Omental fat pad (tissue), 4 donors: Measurements from ENCODE around the gene SSTR1. TPM values are rescaled to one million over a fixed set of nuclear protein-coding genes. Genes with fewer than 3 reads are reported as not detected.

Source experiments
- ATAC-seq: fragments of 150-250 bp; one replicate; pipeline ENCODE4 v1.9.1; 2016; ENCODE audit warnings: mild to moderate bottlenecking, moderate library complexity; ENCODE audit not compliant: low FRiP score
- DNase-seq: peaks from one replicate; pipeline ENCODE4 v3.0.0-alpha.2; 2019; ENCODE audit warnings: low spot score
- total RNA-seq, 4 donors: library from RNA; depleted of rRNA; stranded (reverse); fragments of >200 nt; gene quantifications; one replicate each; pipeline ENCODE4 v1.1.0, GENCODE V29; 2016
- TF ChIP-seq, protein P1 (sequence below), 3 donors: fragments of 450-650 bp; IDR thresholded peaks; one replicate each; pipeline ENCODE4 v1.5.1; 2016 to 2017; ENCODE audit warnings: antibody characterized with exemption in 3 of 3, mild to moderate bottlenecking in 3 of 3, moderate library complexity in 2 of 3

Gene SSTR1
- total RNA-seq, 4 donors from 2014 or later: 0.19 to 1.4 (median 0.55) TPM

DNA sequence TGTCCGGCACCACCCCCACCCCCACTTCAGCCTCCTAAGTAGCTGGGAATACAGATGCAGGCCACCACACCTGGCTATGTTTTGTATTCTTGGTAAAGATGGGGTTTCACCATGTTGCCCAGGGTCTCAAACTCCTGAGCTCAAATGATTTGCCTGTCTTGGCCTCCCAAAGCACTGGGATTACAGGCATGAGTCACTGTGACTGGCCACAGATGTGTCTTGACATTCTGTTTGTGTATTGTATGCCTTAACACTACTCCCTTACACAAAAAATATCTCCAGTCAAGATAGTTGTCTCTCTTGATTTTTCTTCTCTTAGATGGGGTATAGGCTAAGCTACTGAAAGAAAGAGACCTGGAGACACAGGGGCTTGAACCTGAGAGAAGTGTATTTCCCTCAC, 30.6 kb downstream of the SSTR1 start:
- TF ChIP-seq, protein P1, sequence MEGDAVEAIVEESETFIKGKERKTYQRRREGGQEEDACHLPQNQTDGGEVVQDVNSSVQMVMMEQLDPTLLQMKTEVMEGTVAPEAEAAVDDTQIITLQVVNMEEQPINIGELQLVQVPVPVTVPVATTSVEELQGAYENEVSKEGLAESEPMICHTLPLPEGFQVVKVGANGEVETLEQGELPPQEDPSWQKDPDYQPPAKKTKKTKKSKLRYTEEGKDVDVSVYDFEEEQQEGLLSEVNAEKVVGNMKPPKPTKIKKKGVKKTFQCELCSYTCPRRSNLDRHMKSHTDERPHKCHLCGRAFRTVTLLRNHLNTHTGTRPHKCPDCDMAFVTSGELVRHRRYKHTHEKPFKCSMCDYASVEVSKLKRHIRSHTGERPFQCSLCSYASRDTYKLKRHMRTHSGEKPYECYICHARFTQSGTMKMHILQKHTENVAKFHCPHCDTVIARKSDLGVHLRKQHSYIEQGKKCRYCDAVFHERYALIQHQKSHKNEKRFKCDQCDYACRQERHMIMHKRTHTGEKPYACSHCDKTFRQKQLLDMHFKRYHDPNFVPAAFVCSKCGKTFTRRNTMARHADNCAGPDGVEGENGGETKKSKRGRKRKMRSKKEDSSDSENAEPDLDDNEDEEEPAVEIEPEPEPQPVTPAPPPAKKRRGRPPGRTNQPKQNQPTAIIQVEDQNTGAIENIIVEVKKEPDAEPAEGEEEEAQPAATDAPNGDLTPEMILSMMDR (IDR thresholded peaks at IDR 0.05): no peak
- DNase-seq: no peak
- no peak for ATAC-seq

DNA sequence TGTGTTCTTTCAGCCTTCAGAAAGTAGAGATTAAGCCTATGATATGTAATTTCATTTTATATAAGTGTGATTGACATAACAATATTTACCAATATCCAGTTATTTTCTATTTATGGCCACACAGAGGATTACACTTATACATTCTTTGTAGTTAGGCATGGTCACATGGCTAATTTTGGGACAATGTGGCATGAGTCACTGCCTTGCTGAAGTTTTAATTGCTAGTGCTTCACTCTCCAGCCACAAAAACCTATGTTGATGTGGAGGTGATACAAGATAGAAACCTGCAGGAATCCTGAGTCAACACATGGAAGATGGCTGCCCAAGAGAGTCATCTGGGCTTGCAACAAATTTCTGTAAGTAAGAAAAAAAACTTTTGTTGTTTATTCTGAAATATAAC, 31.2 kb downstream of the SSTR1 start:
- ATAC-seq (no peak), DNase-seq (no peak)
- TF ChIP-seq, protein P1 (IDR thresholded peaks at IDR 0.05): no peak

DNA sequence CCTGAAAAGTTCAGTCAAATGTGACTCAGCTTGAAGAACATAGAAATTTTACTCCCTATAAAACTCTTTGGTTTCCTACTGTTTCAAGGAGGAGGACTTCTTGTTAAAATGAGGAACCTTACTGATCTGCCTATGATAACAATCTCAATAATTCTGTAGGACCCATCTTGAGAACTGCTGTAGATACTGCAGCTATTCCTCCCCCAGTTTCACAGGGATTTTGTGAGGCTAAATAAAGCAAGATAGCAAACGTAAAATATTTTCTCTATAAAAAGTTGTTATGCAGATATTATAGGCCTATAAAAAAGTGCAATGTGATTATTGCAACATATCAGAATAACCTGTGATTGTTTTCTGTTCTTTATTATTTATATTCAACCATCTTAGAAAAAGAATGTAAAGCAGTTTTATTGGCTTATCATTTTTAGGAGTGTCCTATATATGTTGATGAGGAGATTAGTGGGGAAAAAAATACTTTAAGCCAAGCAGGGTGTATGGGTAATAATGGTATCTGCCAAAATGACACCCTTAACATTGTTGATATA, 36.1 kb downstream of the SSTR1 start:
- DNase-seq: no peak
- no peak for ATAC-seq
- TF ChIP-seq, protein P1 (IDR thresholded peaks at IDR 0.05): no peak

DNA sequence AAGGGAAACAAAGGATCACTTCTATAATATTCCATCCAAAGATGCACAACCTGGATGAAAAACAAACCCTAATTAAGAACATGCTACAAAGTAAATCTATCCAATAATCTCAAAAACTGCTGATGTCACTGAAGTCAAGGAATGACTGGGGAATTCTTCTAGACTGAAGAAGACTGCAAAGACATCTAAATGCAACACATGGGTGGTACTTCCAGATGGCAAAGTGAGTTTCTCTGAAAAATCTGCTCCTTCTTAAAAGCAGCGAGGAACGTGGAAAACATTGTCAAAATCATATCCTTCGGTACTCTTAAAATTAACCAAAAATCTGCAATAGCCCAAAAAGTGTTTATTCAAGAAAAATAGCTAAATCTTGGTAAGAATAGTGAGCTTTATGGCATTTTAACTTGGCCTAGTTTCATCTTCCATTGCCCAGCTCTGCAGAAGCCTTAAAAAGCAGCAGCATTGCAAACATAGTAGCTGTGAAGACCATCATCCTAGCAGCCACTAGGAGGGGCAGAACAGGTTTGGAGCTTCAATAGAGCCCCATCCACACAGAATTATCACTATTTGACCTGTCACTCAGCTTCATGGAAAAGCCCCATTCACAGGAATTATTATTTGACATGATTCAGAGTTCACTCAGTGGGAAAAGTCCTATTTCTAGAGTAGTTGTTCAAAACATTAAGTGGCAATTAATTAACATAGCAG, 40.8 kb downstream of the SSTR1 start:
- ATAC-seq: no peak
- TF ChIP-seq, protein P1 (IDR thresholded peaks at IDR 0.05): no peak

DNA sequence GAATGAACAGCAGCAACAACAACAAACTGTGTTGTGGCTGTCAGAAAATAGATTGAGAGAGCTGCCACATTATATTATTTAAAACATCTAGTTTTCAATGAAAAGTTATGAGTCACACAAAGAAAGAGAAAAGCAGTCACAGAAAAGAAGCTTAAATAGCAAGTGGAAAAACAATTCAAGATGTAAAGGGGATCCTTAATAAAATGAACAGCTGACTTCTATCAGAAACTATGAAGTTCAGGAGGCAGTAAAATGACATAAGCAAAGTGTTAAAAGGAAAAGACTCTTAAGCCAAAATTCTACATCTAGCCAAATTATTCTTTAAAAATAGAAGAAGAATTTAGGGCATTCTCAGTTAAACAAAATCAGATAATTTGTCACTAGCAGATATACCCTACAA, 42.6 kb downstream of the SSTR1 start:
- TF ChIP-seq, protein P1 (IDR thresholded peaks at IDR 0.05): no peak
- ATAC-seq (no peak), DNase-seq (no peak)

More for the DNA sequence above, 40.8 kb downstream of the SSTR1 start:
- DNase-seq: no peak

DNA sequence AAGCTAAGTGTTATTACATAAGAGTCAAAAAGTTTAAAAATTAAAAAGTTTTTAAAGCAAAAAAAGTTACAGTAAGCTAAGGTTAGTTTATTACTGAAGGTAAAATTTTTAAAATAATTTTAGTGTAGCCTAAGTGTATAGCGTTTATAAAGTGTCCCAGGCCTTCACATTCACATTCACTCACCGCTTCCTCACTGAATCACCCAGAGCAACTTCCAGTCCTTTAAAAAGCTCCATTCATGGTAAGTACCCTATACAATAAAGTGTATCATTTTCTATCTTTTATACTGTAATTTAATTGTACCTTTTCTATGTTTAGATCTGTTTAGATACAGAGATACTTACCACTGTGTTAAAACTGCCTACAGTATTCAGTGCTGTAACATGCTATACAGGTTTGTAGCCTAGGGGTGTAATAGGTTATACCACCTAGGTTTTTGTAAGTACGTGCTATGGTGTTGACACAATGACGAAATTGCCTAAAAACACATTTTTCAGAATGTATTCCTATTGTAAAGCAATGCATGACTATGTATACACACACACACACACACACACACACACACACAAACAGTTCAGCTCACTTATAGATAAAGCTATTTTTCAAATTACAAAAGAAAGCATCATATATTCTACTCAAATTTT, 44.5 kb downstream of the SSTR1 start:
- ATAC-seq: no peak
- TF ChIP-seq, protein P1 (IDR thresholded peaks at IDR 0.05): no peak
- no peak for DNase-seq
